Activated CD4-positive, alpha-beta T cell treated with anti-CD3 and anti-CD28 coated beads, Interleukin-2, amount 50 U/mL, for 16 hours (primary cell): ENCODE results near the gene CDK6.

Source experiments
- DNase-seq: peaks from one replicate; pipeline ENCODE4 v3.0.0-alpha.2; 2020

The CDK6 gene

DNA sequence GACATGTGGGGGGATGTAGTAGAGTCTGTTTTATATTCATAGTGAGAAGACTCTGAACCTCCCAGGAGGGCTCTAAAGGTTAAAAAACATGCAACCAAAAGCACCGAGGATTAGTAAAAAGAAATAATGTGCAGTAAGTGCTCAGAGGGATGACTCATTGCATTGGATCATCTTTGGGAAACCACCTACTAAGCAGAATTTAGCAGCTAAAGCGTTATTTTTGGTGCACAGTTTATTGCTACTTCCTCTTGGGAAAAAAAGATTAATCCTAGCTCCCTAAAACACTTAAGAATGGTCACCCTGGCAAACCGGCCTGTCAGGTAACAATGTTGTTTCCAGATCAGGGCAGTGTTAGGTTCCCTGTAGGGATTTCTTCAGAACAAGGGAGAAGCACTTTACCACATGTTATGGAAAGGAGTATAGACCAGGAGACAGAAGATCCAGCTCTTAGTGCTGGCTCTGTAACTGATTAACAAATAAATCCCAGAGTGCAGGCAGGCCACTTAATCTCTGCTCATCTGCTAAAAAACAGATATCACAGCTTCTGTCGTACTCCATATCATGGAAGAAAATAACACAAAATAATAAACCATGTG lies 201.4 kb downstream of the CDK6 start:
- peak; percentile 86 for DNase-seq

DNA sequence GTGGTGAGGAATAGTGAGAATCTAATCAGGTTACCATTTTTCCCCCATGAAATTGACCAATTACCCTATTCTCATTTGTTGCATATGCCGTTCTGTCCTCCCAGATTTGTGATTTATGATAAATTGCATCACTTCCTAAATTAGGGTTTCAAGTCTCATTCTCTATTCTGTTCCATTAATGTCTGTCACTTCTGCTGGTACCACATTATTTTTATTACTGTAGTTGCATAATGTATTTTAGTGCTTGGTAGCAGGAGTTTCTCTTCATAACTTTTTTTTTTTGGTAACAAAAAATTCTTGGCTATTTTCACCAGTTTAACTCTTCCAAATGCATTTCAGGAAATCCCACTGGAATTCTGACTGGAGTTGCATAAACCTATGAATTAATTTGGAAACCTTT lies 202.2 kb downstream of the CDK6 start:
- no peak for DNase-seq

DNA sequence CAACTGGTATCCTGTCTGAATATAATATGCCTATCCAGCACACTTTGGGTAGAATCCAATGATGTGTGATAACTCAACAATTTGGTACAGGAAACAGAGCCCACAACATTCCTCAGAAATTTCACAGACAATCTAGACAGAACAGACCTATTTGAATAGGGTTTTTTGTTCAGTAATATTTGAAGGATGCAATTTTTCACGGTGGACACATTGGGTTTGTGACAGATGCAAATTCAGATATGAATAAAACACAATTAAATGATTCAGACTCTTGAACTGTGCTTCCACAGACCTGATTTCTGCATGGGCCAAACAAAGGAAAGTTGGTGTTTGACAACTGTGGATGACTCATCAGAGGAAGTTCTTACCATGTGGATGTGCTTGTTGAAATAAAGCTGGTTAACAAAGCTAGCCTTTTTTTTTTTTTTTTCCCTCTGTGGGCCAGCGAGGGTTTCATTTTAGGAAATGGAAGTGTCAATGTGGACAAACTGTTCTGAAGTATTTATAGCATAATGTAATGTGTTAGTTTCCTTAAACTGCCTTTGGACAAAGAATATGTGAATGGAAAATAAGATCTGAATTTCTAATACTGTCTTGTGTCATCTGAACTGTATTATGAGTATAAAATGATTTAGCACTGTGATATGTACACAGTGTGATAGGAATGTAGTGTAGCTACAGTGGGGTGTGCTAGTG lies 203.0 kb downstream of the CDK6 start:
- DNase-seq, result peak; percentile 87

DNA sequence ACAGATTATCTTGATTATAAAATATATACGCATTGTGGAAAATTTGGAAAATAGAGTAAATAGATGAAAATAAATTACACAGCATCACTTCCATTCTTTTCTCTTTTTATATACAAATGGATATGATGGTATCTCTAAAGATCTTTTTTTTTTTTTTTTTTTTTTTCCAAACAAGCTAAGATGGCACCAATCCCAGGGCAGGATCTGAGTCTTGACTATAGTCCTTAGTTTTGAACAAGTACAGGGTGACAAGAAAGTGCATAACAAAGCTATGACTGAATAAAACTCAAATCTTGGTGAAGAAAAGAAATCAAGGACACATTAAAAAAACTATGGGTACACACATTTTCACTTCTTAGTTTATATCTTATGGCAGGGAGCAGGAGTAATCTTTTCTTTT lies 203.6 kb downstream of the CDK6 start:
- no peak for DNase-seq

DNA sequence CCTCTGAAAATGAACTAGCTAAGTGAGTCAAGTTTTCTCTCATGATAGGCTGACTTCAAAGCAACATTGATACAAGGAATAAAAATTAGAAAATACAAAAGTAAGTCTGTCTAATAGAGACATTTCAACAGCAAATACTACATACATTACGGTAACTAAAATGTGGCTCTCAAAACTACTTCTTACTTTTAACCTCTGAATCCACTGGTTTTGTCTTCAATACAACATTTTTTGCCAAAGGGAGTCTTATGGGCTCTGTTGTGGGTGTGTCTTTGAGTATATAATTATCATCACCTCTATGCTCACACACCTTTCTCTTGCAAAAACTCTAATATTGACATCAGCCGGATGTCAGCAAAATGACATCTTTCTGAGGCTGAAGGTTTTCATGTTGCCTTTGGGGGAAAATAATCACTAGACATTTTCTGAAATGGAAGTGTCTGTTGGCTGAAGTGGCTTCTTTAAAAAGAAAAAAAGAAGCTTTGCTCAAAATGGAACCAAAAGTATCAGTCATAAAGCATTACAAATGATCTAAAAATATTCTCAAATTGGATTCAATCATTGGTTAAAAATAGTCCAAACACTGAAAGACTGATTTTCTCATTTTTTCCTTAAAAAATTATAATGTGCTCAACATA lies 204.4 kb downstream of the CDK6 start:
- peak; percentile 63 for DNase-seq

DNA sequence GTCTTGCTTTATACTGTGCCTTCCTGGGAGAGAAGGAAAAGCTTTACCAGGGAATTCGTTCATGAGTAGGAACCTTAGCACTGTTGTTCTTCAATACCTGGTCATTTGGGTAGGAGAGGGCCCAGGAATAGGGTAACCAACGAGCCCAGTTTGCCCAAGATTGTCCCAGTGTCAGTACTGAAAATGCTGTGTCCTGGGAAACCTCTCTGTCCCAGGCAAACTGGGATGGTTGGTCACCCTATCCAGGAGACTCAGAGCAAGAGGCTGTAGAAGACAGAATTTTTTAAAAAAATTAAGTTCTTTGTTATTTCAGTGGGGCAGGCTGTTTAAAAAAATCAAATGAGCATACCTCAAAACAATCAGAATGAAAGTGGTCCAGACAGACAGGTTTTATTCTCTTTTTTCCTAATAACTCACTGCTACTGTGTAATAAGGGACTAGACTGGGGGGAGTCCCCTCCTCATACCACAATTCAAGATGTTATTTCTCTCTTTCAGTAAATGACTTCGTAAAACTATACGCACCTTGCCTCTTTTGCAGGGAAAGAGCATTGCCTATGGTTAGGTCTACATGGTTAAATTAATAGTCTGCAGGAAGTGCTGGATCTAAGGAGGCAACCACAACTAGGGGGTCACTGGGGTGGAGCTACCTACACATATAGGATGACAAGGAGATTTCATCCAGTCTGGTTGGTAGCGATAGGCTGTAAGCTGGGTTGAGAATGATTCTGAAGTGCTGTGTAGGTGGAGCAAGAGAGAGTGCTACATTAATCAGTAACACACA lies 205.1 kb downstream of the CDK6 start:
- peak; percentile 89 for DNase-seq

DNA sequence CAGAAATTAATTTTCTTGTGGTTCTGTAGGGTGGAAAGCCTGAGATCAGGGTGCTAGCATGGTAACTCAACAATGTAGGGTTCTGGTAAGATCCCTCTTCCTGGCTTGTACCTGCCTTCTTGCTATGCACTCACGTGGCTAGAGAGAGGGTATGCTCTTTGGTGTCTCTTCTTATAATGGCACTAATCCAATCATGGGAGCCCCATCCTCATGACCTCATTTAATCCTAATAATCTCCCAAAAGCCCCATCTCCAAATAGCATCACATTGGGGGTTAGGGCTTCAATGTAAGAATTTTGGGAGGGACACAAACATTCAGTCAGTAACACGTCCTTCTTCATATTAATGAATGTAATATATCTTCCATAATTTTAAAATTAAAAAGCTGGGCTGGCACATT lies 206.6 kb downstream of the CDK6 start:
- no peak for DNase-seq

DNA sequence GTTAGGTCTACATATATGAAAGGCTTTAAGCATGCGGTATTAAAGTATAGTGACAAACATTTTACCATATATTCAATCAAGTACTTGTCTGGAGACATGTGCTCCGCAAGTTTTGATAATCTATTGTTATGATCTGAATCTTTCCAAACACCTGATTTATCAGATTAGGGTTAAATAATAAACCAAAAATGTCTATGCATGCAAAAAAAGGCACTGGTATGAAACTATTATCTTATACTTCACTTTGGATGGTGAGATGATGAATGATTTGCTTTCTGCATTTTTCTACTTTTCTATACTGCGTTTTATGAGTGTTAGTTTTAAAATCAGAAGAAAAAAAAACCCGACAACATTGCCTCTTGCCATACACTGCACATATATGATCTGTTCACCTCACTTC lies 208.4 kb downstream of the CDK6 start:
- DNase-seq, result no peak

DNA sequence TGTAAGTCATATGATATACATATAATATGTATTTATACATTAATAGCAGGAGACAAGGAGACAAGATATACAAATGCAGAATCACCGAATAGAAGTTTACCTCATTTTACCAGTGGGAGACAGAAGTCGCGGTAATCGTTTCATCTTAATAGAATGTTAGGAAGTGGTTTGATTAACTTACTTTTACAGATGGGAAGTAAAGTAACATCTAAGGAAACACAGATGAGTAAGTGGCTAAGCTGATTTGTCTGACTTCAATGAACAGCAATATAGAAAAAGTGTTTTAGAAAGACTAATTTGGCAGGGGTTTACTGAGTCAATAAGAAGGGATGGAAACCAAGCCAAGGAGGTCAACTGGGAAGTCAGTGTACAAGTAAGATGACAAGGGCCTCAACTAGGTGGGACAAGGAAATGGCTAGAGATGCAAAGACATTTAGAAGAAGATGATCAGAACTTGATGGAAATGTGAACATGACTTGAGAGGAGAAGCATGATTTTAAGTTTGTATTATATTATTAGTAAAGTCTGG lies 210.0 kb downstream of the CDK6 start:
- DNase-seq, result no peak

DNA sequence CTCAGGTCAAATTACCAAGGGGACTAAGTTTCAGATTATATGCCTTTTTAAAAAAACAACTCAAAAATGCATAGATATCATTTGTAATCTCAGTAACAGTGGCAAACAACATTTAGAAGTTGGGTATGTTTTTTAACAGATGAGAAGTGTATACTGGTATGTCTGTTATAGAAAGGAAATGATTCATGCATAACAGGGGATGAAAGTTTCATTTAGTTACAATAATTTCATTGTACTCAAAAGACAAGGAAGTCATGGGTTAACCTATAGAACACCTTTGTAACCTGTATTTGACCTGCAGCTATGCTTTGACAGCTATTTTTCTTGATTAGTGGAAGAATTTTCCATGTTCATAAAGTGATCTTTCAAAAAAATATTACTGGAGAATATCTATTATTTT lies 210.8 kb downstream of the CDK6 start:
- no peak for DNase-seq

DNA sequence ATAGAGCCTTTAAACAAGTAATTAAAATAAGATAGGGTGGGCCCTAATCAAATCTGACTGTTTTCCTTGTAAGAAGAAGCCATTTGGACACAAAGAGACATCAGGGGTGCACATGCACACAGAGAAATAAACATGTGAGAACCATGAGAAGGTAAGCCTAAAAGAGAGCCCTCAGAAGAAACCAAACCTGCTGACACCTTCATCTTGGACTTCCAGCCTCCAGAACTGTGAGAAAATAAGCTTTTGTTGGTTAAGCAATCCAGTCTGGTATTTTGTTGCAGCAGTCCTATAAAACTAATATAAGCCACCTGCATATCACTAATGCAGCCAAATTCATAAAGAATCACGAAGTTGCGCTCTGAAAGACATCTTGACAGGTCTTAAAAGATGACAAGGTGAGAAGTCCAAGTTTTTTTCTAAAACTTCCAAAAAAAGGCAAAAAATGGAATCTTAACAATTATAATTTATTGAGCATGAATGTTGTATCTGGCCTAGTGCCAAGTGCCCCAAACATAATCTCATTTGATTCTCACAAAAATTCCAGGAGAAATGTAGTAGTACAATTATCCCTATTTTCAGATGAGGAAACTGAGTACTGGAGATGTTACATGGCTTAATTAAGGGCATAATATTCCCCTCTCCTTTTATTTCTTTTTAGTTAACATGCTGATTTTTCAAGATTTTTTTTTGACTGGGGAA lies 211.9 kb downstream of the CDK6 start:
- no peak for DNase-seq

DNA sequence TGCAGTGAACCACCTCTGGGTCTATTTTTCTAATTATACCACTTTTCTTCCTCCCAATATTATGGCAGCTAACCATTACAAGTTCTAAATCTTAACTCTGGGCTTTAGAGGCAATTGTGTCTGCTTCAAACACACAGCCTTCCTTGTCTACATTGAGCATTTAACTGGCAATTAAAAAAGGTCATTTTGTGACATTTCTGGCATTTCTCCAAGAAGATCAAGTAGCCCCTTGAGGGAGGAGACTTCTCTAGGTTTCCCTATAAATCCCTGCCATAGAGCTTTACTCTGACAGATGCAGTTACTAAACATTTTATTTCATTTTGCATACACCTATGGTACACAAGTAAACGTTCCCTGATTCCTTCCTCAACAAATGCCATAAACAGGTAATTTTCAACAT lies 212.8 kb downstream of the CDK6 start:
- DNase-seq, result no peak

DNA sequence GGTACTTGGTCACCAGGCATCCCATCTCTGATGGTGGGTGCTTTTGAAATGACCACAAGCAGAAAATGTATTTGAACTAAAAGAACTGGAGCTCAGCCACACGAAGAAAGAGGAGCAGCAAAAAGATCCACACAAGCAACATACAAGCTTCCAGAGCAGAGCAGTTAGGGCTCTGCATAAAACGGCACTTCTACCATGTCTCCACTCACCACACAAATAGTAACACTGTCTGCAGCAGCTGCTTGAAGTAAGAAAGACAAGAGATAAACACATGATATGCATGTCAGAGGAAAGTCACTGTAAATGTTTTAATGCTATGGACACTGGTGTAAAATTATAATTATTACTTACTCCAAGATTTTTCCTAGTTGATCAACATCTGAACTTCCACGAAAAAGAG lies 213.7 kb downstream of the CDK6 start:
- no peak for DNase-seq

DNA sequence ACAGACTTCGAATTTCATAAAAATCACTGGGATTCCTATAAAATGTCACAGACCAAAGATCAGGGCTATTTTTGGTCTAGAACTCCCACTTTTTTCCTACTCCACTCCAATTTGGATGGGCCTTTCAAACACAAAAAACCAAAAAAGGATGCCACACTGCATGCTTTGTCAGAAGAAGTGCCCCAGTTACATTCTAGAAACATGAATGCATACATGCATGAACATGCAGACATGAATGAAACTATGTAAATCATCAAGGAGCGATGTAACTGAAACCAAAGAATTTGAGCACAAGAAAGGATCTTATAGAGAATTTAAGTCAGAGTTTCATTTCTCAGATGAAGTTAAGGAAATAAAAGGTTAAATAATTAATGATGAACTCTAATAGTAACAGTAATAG lies 214.3 kb downstream of the CDK6 start:
- DNase-seq, result no peak

DNA sequence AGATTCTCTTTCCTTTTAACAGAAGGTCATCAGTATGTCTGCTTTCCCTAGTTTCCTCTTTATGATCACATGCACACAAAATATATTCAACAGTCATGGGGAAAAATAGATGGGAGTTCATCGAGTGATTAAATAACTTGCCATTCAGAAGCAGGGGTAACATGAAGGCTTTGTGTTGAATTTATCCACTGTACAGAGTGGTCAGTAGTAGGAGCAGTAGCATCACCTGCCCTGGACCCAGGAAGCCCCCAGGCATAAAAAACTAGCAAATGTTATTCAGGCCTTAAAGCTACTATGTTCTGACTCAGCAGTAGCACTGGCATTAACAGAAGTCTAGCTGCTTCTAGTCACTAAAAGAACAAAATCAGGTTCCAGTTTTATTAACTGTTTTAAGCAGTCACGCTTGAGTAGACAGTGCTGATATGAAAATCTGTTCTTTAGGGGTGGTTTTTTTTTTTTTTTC lies 214.8 kb downstream of the CDK6 start:
- DNase-seq, result no peak

DNA sequence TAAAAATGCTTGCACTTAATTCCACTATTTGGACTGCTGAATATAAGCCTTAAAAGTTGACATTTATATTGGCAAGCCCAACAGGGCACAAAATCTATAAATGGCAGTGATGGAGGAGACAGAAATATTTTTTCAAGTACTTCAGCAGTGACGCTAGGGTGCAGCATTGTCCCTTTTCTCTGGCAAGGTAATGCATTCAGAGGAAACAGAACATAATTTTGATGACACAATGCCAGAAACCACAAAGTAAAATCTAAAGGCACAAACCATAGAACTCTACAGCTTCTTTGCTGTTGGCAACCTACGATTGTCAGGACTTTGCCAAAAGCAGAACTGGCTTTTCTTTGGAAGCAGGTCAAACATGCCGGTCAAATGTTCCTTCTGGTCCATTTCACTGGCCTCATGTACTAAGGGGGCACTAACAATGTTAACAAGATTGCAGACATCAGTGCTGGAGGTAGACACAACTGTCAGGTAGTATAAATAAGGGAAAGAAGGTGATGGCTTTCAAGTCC lies 215.3 kb downstream of the CDK6 start:
- peak; percentile 92 for DNase-seq

DNA sequence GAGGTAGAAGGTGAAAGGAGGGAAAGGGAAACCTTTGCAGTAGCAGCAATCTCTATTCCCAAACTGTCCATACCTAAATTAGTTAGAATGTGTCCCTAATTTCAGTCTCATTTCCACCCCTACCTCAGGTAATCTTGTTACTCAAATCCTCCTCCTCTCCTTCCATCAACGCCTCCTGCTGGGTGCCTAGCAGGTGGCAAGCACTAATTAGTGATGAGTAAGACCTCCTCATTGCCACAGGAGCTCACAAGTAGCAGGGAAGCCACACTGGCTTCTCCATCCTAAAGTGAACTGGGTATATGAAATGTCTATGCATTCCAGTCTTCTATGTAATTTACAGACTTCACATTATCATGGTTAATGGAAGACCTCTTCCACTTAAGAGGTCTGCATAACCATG lies 220.5 kb downstream of the CDK6 start:
- no peak for DNase-seq

DNA sequence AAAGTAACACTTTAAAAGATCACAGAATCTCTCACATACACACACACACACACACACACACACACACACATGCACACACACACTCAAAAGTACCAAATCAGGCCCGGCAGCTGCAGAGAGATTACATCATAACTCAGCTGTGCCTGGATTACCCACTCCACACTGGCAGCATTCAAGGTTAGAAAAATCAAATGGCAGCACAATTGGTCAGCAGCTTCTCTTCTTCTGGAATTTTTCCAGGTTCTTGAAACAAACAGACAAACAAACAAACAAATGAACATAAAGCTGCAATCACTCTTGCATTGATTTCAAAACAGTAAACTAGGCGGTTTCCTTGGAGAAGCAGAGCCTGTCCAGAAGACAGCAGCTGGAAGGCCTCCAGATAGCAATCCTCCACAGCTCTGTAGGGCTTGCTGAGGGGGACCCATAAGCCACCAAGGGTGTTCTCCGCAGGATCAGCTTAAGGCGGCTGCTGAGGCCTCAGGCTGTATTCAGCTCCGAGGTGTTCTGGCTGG lies 221.7 kb downstream of the CDK6 start:
- no peak for DNase-seq

DNA sequence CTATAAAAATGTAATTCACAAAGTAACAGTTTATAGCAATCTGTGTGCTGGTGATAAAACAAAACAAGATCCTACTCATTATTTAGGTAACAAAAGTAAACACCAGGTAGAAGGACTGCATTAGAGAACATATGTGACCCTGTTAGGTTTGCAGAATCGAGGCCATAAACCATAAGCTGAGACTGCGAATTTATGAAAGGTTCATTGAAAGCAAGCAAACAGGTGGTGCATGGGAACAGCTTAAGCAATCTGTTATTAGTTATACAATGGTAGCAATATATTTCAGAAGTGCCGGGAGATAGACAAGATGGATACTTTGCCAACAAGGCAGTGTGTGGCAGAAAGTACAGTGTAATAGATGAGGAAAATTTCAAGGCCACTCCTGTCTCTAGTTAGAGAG lies 222.7 kb downstream of the CDK6 start:
- no peak for DNase-seq

DNA sequence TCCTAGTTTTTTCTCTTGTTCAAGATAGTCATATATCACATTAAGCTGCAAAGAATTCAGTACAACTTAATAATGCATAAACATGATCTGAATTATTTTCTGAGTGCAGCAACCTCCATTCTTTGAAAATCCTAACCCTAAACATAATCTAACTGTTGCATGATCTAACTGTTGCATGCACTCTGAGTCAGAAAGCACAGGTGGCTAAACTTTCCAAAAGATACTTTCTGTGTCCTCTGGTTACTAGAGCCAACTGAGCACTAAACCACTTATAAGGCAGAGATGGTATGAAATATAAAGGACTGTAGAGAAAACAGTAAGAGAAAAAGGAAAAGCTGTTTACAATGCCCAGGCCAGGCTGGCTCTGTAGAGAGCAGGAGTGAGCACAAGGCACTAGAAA lies 223.2 kb downstream of the CDK6 start:
- DNase-seq, result no peak

DNA sequence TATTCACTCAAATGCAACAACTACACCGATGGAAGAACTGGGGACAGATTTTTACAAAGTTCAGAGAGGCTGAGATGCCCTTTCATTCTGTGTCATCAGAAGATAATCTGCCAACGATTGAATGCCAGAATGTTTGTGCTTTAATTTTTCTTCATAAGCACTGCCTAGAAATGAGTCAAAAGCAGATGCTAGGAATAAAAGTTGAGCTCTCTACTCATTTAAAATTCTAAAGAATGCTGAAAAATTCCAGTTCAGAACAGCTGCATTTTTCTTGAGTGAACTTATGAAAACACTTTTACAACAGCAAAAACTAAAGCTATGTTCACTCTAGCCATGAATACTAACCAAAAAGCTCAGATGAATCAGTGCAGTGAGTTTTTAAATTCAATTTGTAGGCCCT lies 223.9 kb downstream of the CDK6 start:
- no peak for DNase-seq

DNA sequence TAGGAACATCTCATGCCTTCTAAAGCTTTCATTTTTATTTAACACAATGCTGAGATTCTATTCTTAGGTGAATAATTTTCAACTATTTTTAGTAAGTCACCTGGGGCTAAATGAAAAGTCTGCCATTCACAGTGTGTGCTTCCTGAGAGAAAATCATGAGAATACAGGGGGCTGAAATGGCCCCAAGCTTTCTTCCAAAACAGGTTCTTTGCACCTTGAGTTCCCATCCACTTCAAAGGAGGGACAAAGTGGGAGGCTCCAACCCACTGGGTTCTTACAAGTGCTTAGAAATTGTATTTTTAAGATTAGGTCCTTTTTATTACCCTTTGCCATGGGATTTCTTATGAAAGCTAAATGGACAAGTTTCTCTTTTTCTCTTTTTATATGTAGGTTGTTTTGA lies 224.6 kb downstream of the CDK6 start:
- DNase-seq, result no peak
